HG03378 (cell line): ENCODE data around the gene SRRM1.
"Not testable (repeated sequence)": the region's sequence is repeated elsewhere in the genome, so short reads cannot be mapped to it uniquely, and the experiment has no call there.

Source experiments
- ATAC-seq: cut with Tn5 transposase; IDR thresholded peaks from one replicate; pipeline ENCODE4 v1.9.1; 2021; ENCODE audit warnings: mild to moderate bottlenecking, moderate library complexity; ENCODE audit not compliant: unreplicated experiment

Gene SRRM1

GRCh38 chr1:24713736-24714135, 70.6 kb downstream of the SRRM1 start:
- ATAC-seq, result no peak

- ATAC-seq, result no peak
These were observed 71.9 kb downstream of the SRRM1 start for GRCh38 chr1:24714859-24715520.

DNA sequence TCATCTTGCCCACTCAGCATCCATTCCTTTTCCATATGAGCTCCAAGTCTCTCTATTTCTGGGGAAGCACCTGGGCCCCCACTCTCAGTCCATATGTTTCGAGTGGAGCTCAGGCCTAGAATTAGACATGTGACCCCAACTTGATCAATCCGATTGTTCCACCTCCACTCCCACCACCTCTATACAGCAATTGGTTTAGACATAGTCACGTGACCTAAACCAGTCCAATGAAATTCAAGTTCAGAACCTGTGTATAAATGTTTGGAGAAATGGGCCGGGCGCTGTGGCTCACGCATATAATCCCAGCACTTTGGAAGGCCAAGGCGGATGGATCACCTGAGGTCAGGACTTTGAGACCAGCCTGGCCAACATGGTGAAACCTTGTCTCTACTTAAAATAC, 72.6 kb downstream of the SRRM1 start:
- no peak for ATAC-seq

DNA sequence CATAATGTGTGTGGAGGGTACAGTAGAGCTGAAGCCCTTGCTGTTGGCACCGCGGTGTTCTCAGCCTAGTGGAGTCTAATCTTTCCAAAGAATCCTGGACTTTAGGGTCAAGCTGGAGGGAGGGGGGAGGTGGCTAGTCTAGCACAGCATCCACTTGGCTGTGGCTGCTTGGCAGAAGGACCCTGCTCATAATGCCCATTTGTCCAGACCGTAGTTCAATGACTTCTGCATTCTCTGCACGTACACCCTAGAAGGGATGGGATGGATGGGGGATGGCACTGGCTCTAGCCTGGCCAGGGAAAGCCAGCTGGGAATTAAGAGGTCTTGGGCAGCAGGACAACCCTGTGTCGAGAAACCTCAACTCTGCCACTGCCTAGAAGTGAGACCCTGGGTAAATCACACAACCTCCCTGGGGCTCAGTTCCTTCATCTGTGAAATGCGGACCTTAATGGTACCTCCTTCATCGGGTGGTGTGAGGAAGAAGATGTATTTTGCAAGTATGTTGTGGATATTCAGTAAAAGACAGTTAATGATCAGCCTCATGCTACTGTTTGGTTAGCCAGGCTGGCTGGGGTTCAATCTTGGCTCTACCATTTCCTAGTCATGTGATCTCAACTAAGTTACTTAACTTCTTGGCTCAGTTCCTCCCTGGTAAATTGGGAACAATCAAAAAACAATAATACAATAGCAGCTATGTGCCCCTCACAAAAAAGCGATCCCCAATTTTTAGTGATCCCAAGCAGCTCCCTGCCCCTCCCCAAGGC, 75.0 kb downstream of the SRRM1 start:
- no peak for ATAC-seq

DNA sequence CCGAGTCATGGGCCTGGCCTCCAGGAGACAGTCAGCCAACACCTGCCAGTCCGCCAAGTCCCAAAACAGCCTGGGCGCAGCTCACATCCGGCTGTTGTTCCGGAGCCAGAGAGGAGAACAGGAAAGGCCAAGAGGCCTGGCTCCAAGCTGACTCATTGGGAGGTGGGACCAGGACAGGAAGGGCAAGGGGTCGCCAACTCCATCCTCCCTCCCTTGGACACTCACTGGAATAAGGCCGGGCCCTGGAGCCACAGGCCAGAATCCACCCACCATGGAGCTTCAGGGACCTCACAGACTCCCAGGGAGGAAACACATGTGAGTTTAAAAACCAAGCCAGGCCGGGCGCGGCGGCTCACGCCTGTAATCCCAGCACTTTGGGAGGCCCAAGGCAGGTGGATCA, 77.0 kb downstream of the SRRM1 start:
- no peak for ATAC-seq

DNA sequence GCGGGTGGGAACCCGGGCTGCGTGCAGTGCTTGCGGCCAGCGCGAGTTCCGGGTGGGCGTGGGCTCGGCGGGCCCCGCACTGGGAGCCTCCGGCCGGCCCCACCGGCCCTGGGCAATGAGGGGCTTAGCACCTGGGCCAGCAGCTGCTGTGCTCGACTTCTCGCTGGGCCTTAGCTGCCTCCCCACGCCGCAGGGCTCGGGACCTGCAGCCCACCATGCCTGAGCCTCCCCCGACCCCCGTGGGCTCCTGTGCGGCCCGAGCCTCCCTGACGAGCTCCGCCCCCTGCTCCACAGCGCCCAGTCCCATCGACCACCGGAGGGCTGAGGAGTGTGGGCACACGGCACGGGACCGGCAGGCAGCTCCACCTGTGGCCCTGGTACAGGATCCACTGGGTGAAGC, 78.4 kb downstream of the SRRM1 start:
- ATAC-seq, result no peak

DNA sequence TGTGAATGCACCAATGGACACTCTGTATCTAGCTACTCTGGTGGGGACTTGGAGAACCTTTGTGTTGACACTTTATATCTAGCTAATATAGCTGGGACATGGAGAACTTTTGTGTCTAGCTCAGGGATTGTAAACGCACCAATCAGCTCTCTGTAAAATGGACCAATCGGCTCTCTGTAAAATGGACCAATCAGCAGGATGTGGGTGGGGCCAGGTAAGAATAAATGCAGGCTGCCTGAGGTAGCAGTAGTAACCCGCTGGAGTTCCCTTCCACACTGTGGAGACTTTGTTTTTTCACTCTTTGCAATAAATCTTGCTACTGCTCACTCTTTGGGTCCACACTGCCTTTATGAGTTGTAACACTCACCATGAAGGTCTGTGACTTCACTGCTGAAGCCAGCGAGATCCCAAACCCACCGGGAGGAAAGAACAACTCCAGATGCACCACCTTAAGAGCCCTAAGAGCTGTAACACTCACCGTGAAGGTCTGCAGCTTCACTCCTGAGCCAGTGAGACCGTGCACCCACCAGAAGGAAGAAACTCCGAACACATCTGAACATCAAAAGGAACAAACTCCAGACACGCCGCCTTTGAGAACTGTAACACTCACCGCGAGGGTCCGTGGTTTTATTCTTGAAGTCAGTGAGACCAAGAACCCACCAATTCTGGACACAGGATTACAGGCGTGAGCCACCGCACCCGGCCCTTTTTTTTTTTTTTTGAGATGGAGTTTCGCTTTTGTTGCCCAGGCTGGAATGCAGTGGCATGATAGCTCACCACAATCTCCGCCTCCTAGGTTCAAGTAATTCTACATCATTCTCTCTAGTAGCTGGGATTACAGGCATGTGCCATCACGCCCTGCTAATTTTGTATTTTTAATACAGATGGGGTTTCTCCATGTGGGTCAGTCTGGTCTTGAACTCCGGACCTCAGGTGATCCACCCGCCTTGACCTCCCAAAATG, 79.3 kb downstream of the SRRM1 start:
- ATAC-seq, result not testable (repeated sequence)
